ENCODE data around the gene GPR84. TPM values are rescaled to one million over a fixed set of nuclear protein-coding genes. Genes with fewer than 3 reads are reported as not detected.

The GPR84 gene
- polyA plus RNA-seq (2013, experiment 1 of 4) = 0.26 TPM
- 0.12 TPM for polyA plus RNA-seq (2013, experiment 2 of 4)
- polyA plus RNA-seq (2013, experiment 3 of 4) = not detected
- 0.20 TPM for polyA plus RNA-seq (2013, experiment 4 of 4)

- 91 to 92% methylated on average over 4 of the region's 4 CpGs for WGBS, 2 experiments
- Histone ChIP-seq H3K9me3 (ENCODE audit: control insufficient read depth, low read length) (no peaks in the 10 kb centered on the region), H3K27me3 (ENCODE audit: control insufficient read depth, insufficient read depth, low read length, poor library complexity, severe bottlenecking) (peaks cover 6% of the 10 kb centered on the region), H3K27ac (ENCODE audit: insufficient read depth, low read depth, low read length, poor library complexity, severe bottlenecking) (no peak within 1 kb of the TSS), H3K36me3 (ENCODE audit: control insufficient read depth, insufficient read depth, low read length) (no peaks in the 10 kb centered on the region), H3K4me3 (ENCODE audit: insufficient read depth, low read depth, low read length) (no peak within 1 kb of the TSS), H3K4me1 (ENCODE audit: control insufficient read depth, insufficient read depth, low read length) (peaks cover 26% of the 10 kb centered on the region)
These were observed at the start of gene GPR84 for GRCh38 chr12:54364413-54364812. TSS of gene GPR84 (minus strand) at chr12:54364486. CDS start at chr12:54363851, 635 bp downstream.

GRCh38 chr12:54413284-54414190 is 49.3 kb upstream of the GPR84 start:
- peaks cover 17% of the 10 kb centered on the region for H3K4me1 ChIP-seq (ENCODE audit: control insufficient read depth, insufficient read depth, low read length)
- H3K9me3 ChIP-seq (ENCODE audit: control insufficient read depth, low read length) = no peaks in the 10 kb centered on the region
- no peak overlapping the region for H3K4me3 ChIP-seq (ENCODE audit: insufficient read depth, low read depth, low read length)
- WGBS, 2 experiments = 83 to 89% methylated on average over 9 of the region's 9 CpGs
- peaks cover 16% of the 10 kb centered on the region for H3K36me3 ChIP-seq (ENCODE audit: control insufficient read depth, insufficient read depth, low read length)
- H3K27ac ChIP-seq (ENCODE audit: insufficient read depth, low read depth, low read length, poor library complexity, severe bottlenecking) = no peak overlapping the region
- H3K27me3 ChIP-seq (ENCODE audit: control insufficient read depth, insufficient read depth, low read length, poor library complexity, severe bottlenecking) = no peaks in the 10 kb centered on the region

- 89 to 94% methylated on average over 3 of the region's 3 CpGs for WGBS, 2 experiments
- H3K27me3 ChIP-seq (ENCODE audit: control insufficient read depth, insufficient read depth, low read length, poor library complexity, severe bottlenecking) = no peaks in the 10 kb centered on the region
- H3K4me3 ChIP-seq (ENCODE audit: insufficient read depth, low read depth, low read length) = no peak overlapping the region
- H3K9me3 ChIP-seq (ENCODE audit: control insufficient read depth, low read length) = no peaks in the 10 kb centered on the region
- peaks cover 21% of the 10 kb centered on the region for H3K36me3 ChIP-seq (ENCODE audit: control insufficient read depth, insufficient read depth, low read length)
- H3K4me1 ChIP-seq (ENCODE audit: control insufficient read depth, insufficient read depth, low read length) = peaks cover 17% of the 10 kb centered on the region
- H3K27ac ChIP-seq (ENCODE audit: insufficient read depth, low read depth, low read length, poor library complexity, severe bottlenecking) = no peak overlapping the region
These were observed 48.5 kb upstream of the GPR84 start for GRCh38 chr12:54412786-54413185.

GRCh38 chr12:54412348-54412747 is 48.1 kb upstream of the GPR84 start:
- Histone ChIP-seq H3K4me3 (ENCODE audit: insufficient read depth, low read depth, low read length) (no peak overlapping the region), H3K27me3 (ENCODE audit: control insufficient read depth, insufficient read depth, low read length, poor library complexity, severe bottlenecking) (no peaks in the 10 kb centered on the region), H3K9me3 (ENCODE audit: control insufficient read depth, low read length) (no peaks in the 10 kb centered on the region), H3K36me3 (ENCODE audit: control insufficient read depth, insufficient read depth, low read length) (peaks cover 25% of the 10 kb centered on the region), H3K4me1 (ENCODE audit: control insufficient read depth, insufficient read depth, low read length) (peaks cover 17% of the 10 kb centered on the region), H3K27ac (ENCODE audit: insufficient read depth, low read depth, low read length, poor library complexity, severe bottlenecking) (no peak overlapping the region)
- 81 to 97% methylated on average over 4 of the region's 4 CpGs for WGBS, 2 experiments

GRCh38 chr12:54411391-54412241 is 47.3 kb upstream of the GPR84 start:
- Histone ChIP-seq H3K9me3 (ENCODE audit: control insufficient read depth, low read length) (no peaks in the 10 kb centered on the region), H3K27me3 (ENCODE audit: control insufficient read depth, insufficient read depth, low read length, poor library complexity, severe bottlenecking) (no peaks in the 10 kb centered on the region), H3K4me3 (ENCODE audit: insufficient read depth, low read depth, low read length) (no peak overlapping the region), H3K36me3 (ENCODE audit: control insufficient read depth, insufficient read depth, low read length) (peaks cover 31% of the 10 kb centered on the region), H3K4me1 (ENCODE audit: control insufficient read depth, insufficient read depth, low read length) (peaks cover 10% of the 10 kb centered on the region), H3K27ac (ENCODE audit: insufficient read depth, low read depth, low read length, poor library complexity, severe bottlenecking) (no peak overlapping the region)
- WGBS, 2 experiments = 77 to 82% methylated on average over 10 of the region's 10 CpGs

GRCh38 chr12:54409267-54409666 is 45.0 kb upstream of the GPR84 start:
- no peaks in the 10 kb centered on the region for H3K9me3 ChIP-seq (ENCODE audit: control insufficient read depth, low read length)
- WGBS, 2 experiments = 95 to 97% methylated on average over 8 of the region's 8 CpGs
- no peak overlapping the region for H3K4me3 ChIP-seq (ENCODE audit: insufficient read depth, low read depth, low read length)
- H3K27ac ChIP-seq (ENCODE audit: insufficient read depth, low read depth, low read length, poor library complexity, severe bottlenecking) = no peak overlapping the region
- H3K4me1 ChIP-seq (ENCODE audit: control insufficient read depth, insufficient read depth, low read length) = peaks cover 10% of the 10 kb centered on the region
- no peaks in the 10 kb centered on the region for H3K27me3 ChIP-seq (ENCODE audit: control insufficient read depth, insufficient read depth, low read length, poor library complexity, severe bottlenecking)
- H3K36me3 ChIP-seq (ENCODE audit: control insufficient read depth, insufficient read depth, low read length) = peaks cover 45% of the 10 kb centered on the region

GRCh38 chr12:54407183-54407905 is 43.1 kb upstream of the GPR84 start:
- Histone ChIP-seq H3K27ac (ENCODE audit: insufficient read depth, low read depth, low read length, poor library complexity, severe bottlenecking) (no peak overlapping the region), H3K4me1 (ENCODE audit: control insufficient read depth, insufficient read depth, low read length) (peaks cover 2% of the 10 kb centered on the region), H3K4me3 (ENCODE audit: insufficient read depth, low read depth, low read length) (no peak overlapping the region), H3K36me3 (ENCODE audit: control insufficient read depth, insufficient read depth, low read length) (peaks cover 63% of the 10 kb centered on the region), H3K27me3 (ENCODE audit: control insufficient read depth, insufficient read depth, low read length, poor library complexity, severe bottlenecking) (no peaks in the 10 kb centered on the region), H3K9me3 (ENCODE audit: control insufficient read depth, low read length) (no peaks in the 10 kb centered on the region)
- 90 to 93% methylated on average over 5 of the region's 5 CpGs for WGBS, 2 experiments

GRCh38 chr12:54405573-54405972 is 41.3 kb upstream of the GPR84 start:
- 93 to 96% methylated on average over 7 of the region's 7 CpGs for WGBS, 2 experiments
- H3K27me3 ChIP-seq (ENCODE audit: control insufficient read depth, insufficient read depth, low read length, poor library complexity, severe bottlenecking) = no peaks in the 10 kb centered on the region
- no peak overlapping the region for H3K27ac ChIP-seq (ENCODE audit: insufficient read depth, low read depth, low read length, poor library complexity, severe bottlenecking)
- H3K36me3 ChIP-seq (ENCODE audit: control insufficient read depth, insufficient read depth, low read length) = peaks cover 67% of the 10 kb centered on the region
- H3K4me1 ChIP-seq (ENCODE audit: control insufficient read depth, insufficient read depth, low read length) = no peaks in the 10 kb centered on the region
- no peak overlapping the region for H3K4me3 ChIP-seq (ENCODE audit: insufficient read depth, low read depth, low read length)
- H3K9me3 ChIP-seq (ENCODE audit: control insufficient read depth, low read length) = no peaks in the 10 kb centered on the region

- H3K4me1 ChIP-seq (ENCODE audit: control insufficient read depth, insufficient read depth, low read length) = no peaks in the 10 kb centered on the region
- no peak overlapping the region for H3K4me3 ChIP-seq (ENCODE audit: insufficient read depth, low read depth, low read length)
- WGBS, 2 experiments = 93 to 95% methylated on average over 10 of the region's 10 CpGs
- H3K27me3 ChIP-seq (ENCODE audit: control insufficient read depth, insufficient read depth, low read length, poor library complexity, severe bottlenecking) = no peaks in the 10 kb centered on the region
- H3K27ac ChIP-seq (ENCODE audit: insufficient read depth, low read depth, low read length, poor library complexity, severe bottlenecking) = no peak overlapping the region
- H3K36me3 ChIP-seq (ENCODE audit: control insufficient read depth, insufficient read depth, low read length) = peaks cover 72% of the 10 kb centered on the region
- no peaks in the 10 kb centered on the region for H3K9me3 ChIP-seq (ENCODE audit: control insufficient read depth, low read length)
These were observed 40.8 kb upstream of the GPR84 start for GRCh38 chr12:54405106-54405505.
